ENCODE results near the gene MT1A.

GRCh38 chr16:56626685-56627084 lies 11.8 kb upstream of the MT1A start:
- TF ChIP-seq CTCF (IDR thresholded peaks at IDR 0.05): no peak
- no peak for TF ChIP-seq POLR2A (IDR thresholded peaks at IDR 0.05)
